Measurements from ENCODE around the gene UACA.
A peak's percentile ranks its signal among the peaks of the same experiment; 100 is the strongest.
"Not testable (repeated sequence)": the region's sequence is repeated elsewhere in the genome, so short reads cannot be mapped to it uniquely, and the experiment has no call there.

The UACA gene

DNA sequence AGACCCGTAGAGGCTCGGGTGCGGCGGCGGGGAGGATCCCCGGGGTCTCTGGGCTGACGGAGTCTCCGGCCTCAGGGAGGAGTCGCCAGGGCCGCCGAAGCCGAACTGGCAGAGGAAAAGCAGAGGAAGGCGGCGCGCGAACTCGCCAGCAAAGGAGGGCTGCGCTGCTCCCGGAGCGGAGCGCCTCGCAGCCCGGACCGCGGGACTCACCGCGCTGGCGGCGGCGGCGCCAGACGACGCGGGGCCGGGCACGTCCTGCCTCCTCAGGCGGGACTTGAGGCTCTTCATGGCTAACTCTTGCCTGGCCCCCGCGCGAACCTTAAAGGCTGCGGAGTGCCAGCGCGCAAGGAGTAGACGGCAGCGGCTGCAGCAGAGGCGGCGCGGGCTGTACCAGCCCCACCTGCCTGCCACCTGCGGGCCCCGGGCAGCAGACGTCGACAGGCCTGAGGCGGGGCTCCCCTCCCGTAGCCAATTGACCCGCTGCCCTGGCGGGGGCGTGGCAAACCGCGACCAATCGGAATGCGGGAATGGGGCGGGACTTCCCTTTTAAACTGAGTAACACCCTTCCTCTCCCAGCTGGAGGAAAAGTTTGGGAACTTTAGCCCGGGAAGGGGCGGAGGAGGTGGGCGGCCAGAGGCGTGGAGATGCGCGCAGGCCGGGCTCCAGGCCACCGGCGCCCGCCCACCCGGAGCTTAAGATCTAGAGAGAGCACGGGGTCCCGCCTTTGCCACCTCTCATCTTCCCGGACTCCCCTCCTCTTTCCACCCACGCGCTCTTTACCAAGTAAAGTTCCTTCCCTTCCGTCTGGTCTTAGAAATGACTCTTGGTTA, at the start of gene UACA:
Gene UACA, minus strand, starts transcription at position 439 of the 830 bp plus-strand sequence. Its CDS starts 151 bp downstream, at position 288.
- DNase-seq = peak; percentile 68

DNA sequence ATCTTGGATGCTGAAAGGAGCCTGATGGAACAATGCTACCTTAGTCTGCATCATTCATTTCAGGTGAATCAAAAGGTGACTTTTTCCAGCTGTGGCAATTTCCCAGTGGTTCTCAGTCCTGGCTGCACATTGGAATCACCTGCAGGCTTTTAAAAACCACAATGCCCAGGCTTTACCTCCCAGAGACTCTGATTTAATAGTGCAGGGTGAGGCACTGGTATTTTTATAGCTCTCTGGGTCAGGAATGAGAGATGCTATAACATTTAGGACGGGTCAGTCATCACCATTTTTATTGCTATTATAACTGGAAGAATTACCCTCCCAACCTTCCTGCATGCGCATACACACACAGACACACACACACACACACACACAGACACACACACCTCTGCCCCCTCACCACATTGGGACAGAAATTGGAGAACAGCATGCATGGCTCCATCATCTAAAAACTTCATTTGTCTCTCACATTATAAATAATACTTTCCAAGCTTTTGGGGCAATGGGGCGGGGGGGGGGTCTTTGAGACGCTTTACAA, 49.5 kb upstream of the UACA start:
- DNase-seq = no peak

GRCh38 chr15:70810916-70811578, 47.7 kb upstream of the UACA start:
- DNase-seq = no peak

DNA sequence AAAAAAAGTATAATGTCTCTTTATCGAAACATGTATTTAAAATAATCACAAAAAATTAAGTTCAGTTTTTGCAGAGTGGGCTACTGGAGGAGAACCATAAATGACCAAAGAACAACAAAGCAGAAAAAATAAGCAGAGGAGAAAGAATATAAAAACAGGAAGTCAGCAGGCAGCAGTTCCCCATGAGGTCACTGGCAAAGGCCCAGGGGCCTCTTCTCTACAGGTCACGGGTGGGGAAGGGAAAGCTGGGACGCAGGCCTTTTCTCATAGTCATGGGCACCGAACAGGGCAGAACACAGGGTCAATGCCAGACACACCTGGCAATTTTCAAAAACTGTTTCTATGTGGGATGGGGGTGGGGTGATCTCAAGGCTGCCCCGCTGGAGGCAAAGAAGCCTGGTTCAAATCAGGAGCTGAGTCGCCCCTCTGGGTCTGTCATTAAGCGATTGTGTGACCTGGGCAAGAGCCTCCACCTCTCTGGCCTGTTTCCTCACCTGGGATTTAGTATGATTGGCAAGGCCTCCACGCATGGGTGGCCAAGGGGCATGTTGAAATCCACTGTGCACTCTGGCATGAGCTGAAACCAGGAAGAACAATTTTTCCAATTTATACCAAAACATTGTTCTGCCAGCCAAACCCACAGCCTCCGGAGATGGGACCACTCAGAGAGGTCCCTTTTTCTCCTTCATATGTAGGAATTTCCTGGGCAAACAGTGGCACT, 43.8 kb upstream of the UACA start:
- DNase-seq = no peak

- DNase-seq = not testable (repeated sequence)
Measured at GRCh38 chr15:70804388-70804787, 41.0 kb upstream of the UACA start.

DNA sequence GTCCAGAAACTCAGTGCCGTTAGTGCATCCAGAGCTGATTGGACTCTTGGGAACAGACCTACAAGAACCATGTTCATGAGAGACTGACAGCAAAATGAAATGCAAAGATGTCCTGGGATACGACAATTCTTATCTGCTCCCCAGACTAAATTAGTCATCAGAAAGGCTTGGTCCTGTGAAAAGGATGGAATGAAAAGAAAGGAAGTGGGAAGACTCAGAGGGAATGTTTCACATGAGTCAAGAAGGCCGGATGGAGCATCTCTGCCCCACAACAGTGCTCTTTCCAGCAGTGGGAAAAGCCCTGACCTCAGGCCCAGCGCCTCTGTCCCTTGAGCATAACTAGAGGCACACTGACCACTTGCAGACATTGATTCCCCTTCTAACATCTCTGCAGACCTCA, 39.3 kb upstream of the UACA start:
- no peak for DNase-seq

- DNase-seq = no peak
Measured at GRCh38 chr15:70801109-70801508, 37.8 kb upstream of the UACA start.

- DNase-seq = no peak
Measured at GRCh38 chr15:70799667-70800450, 36.5 kb upstream of the UACA start.

DNA sequence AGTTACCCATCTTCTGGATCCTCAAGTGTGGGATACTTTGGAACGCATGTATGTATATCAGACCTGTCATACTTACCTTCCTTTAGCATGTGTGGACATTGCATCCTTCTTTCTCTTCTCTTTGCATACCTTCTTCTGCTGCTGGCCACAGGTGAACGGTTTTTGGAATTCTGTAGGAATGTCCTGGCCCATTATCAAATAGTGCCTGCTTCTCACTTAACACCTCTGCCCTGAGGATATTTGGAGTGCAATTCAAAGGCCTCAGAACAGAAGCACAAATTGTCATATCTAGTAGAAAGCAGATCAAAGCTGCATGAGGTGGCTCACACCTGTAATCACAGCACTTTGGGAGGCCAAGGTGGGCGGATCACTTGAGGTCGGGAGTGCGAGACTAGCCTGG, 34.1 kb upstream of the UACA start:
- DNase-seq = no peak

GRCh38 chr15:70796516-70797310, 33.4 kb upstream of the UACA start:
- no peak for DNase-seq

- no peak for DNase-seq
Measured at GRCh38 chr15:70795311-70795665, 31.9 kb upstream of the UACA start.

- no peak for DNase-seq
Measured at GRCh38 chr15:70794596-70795310, 31.4 kb upstream of the UACA start.

GRCh38 chr15:70793694-70794093, 30.3 kb upstream of the UACA start:
- no peak for DNase-seq

DNA sequence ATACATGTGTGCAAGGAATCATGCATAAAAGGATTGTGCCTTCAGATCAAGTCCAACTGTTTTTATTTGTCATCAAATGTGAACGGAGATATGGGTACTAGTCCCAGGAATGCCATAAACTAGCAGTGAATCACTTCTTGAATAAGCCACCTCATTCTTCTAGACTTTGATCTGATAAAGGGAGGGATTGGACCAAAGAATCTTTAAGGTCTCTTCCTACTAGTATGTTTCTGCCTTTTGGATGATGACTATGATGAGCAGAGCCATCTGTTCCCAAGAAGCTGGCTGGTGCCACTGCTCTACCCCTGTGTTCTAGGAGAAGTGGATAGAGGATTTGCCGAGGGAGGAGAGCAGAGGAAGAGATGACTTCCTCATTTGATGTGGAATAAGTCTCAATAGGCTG, 28.8 kb upstream of the UACA start:
- DNase-seq = no peak

DNA sequence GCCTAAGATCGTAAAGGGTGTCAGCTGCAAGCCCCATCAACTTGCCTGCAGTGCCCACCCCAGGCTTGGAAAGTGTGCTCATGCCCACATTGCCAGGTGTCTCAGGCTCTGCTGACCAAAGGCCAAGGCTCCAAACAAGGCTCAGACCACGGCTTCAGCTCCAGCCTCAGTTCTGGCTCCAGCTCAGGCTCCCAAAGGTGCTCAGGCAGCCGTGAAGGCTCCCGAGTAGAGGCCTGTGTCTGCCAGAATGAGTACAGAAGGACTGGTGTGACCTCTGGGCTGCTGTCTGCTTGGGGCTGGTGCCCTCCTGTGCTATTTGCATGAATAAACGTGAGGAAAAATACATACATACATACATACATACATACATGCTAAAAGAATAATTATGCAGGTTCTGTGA, 27.9 kb upstream of the UACA start:
- no peak for DNase-seq

DNA sequence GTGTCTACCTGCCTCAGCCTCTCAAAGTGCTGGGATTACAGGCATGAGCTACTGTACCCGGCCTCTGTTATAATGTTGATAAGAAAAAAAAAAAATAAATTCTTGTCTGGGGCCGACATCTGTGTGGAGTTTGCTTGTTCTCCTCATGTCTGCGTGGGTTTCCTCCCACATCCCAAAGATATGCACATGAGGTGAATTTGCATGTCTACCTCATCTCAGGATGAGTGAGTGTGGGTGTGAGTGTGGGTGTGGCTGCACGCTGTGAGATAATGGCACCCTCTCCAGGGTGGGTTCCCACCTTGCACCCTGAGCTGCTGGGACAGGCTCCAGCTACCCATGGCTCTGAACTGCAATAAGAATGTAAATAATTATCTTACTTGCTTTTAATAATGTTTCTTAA, 25.9 kb upstream of the UACA start:
- no peak for DNase-seq

DNA sequence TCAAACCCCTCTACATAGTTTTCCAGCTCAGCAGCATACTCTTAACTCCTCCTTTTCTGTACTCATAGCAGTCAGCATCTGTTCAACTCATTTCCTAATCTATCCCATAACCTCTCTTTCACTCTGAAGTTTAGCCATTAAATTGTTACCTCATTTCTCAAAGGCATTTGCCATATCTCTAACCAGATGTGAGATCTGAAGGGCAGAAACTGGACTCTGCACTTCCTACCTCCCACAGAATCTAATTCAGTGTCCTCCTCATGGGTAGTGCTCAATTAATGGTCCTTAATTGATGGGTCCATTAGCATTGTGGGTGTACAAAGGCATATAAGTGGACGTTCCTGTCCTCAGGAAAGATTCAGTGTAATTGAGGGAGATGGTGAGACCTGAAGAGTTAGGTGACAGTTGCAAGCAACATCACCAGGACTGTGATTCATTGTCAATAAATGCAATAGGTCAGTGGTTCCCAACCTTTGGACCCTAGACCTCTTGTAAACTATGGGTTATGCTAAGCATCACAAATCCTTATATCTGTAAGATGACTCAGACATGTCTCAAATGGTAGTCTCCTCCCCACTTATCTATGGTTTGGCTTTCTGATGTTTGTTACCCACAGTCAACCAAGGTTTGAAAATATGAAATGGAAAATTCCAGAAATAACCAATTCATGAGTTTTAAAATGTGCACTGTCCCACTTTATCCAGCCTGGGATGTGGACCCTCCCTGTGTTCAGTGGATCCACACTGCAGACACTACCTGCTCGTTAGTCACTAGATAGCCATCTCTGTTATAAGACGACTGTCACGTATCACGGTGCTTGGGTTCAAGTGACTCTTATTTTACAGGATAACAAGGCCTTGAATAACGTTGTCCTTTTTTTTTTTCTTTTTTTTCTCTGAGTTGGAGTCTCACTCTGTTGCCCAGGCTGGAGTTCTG, 25.0 kb upstream of the UACA start:
- no peak for DNase-seq

- DNase-seq = no peak
Measured at GRCh38 chr15:70786996-70787395, 23.6 kb upstream of the UACA start.

- no peak for DNase-seq
Measured at GRCh38 chr15:70783610-70784022, 20.3 kb upstream of the UACA start.

DNA sequence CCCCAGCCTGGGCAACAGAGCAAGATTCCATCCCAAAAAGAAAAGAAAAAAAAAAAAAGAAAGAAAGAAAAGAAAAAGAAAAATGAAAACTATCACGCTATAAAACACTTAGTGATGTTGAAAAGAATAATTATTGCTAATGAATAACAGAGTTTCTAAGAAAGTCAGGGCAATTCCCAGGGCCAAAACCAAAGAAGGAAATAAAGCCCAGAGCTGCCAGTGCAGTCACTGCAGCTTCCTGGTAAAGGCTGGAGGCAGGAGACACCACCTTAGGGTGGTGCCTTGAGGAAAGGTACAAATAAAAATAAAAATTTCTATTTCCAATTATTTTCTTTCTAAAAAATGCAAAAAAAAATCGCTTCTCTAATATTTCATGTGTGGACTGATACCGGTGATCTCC, 19.7 kb upstream of the UACA start:
- DNase-seq = no peak

Data from NCI-H1694 treated with DMSO at 0.1 percent for 48 hours (cell line).